ENCODE data around the gene TNRC18.
"Not testable (repeated sequence)": the region's sequence is repeated elsewhere in the genome, so short reads cannot be mapped to it uniquely, and the experiment has no call there.

TNRC18 gene

GRCh38 chr7:5295039-5296014 lies 128.3 kb downstream of the TNRC18 start:
- DNase-seq (ENCODE audit: extremely low read depth in 1 of 2, low read depth in 1 of 2) = no peak

DNA sequence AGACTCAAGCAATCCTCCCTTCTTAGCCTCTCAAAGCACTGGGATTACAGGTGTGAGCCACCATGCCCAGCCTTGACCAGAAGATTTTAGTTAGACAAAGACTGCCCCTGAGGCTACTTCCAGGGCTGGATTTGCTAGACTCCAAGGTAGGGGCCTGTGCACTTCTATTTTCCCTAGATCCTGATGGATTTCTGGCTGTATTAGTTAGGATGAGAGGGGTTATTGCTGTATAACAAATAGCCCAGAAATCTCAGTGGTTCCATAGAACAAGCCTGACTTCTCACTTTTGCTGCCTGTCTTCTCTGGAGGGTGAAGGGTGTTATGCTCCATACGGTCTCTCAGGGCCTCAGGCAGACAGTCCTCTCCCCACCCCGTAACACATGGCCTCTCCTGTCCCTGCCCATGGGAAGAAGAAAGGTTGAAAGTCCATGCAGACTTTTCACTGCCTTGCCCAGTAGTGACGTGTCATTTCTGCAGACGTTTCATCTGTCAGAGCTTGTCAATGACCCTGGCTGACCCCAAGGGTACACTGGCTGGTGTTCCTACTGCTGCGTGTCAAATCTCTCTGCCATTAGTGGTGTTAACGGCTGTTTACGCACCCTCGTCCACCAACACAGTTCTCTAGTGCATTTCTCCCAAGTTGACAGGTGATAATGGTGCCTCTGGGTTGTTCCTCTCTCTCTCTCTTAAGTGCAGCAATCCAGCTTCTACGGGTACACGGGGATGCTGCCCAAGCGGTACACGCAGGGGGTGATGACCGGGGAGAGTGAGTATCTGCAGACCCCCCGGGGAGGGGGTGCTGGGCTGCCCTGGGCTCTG lies 129.3 kb downstream of the TNRC18 start:
- DNase-seq (ENCODE audit: extremely low read depth in 1 of 2, low read depth in 1 of 2) = no peak

- not testable (repeated sequence) for DNase-seq (ENCODE audit: extremely low read depth in 1 of 2, low read depth in 1 of 2)
These were observed 131.8 kb downstream of the TNRC18 start for GRCh38 chr7:5291711-5292335.

DNA sequence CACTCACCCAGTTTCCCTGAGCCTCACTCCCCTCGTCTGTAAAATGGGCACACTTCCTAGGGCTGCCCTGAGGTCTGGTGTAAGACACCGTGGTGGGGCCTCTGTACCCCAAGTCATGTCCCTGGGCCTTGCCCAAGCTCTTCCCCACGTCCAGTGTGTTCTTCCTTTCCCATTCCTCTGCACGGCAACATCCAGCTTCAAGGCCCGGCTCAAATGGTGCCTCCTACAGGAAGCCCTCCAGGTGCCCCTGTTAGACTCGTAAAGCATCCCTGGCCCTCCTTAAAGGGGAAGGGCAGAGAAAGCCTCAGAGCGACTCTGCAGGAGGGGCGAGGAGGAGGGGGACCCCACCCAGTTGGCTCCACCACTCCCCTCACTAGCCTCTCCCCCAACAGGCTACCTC lies 132.3 kb downstream of the TNRC18 start:
- DNase-seq (ENCODE audit: extremely low read depth in 1 of 2, low read depth in 1 of 2) = no peak

DNA sequence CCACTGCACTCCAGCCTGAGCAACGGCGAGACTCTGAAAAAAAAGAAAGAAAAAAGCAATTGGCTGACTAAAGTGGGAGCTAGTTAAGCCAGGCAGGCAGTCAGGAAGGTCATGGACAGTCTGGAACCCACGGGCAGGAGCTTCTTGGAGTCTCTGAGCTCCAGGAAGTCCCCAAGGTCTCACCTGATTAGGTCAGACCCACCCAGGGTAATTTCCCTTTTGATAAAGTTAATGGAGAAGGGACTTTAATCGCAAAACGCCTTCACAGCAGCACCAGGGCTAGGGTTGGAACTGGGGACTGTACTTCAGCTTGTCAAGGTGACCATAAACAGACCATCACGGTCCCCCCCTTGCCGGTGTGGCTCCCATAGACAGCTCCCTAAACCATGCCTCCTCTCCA lies 134.3 kb downstream of the TNRC18 start:
- DNase-seq (ENCODE audit: extremely low read depth in 1 of 2, low read depth in 1 of 2) = no peak

DNA sequence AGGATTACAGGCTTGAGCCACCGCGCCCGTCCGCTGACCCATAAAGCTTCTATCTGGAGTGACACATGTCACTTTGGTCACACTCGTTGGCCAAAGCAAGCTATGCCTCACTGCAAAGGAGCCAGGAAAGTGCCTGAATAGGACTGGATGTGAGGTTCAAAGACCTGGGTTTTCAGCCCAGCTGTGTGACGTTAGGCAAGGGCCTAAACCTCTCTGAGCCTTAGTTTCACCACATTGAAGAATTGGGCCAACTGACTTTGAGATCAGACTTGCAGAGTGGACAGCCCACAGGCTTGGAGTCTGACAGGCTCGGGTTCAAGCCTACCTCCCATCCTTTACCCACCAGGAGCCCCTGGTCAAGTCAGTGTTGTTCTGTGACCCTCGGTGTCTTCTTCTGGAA lies 135.1 kb downstream of the TNRC18 start:
- DNase-seq (ENCODE audit: extremely low read depth in 1 of 2, low read depth in 1 of 2) = not testable (repeated sequence)

DNA sequence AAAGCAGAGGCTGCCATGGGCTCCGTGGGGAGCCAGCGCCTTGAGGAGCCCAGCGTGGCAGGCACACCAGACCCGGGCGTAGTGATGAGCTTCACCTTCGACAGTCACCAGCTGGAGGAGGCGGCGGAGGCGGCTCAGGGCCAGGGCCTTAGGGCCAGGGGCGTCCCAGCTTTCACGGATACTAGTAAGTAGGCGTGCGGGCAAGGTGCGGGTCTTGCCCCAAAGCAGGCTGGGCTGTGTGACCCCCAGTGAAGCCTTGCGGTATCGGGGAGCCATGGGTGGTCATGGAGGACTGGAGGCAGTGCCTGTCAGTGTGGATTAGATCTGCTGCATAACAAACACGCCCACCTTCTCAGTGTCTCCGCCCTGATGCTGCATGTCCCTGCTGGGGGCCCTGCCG lies 135.8 kb downstream of the TNRC18 start:
- no peak for DNase-seq (ENCODE audit: extremely low read depth in 1 of 2, low read depth in 1 of 2)

DNA sequence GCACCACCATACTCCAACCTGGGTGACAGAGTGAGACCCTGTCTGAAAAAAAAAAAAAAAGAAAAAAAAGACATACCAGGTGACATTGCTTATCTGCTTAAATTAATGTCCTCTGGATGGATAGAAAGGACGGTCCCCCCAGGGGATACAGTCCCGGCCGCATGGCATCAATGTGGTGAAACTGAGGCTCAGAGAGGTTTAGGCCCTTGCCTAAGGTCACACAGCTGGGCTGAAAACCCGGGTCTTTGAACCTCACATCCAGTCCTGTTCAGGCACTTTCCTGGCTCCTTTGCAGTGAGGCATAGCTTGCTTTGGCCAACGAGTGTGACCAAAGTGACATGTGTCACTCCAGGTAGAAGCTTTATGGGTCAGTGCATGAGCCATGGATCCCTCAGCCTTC lies 136.3 kb downstream of the TNRC18 start:
- DNase-seq (ENCODE audit: extremely low read depth in 1 of 2, low read depth in 1 of 2) = not testable (repeated sequence)

DNA sequence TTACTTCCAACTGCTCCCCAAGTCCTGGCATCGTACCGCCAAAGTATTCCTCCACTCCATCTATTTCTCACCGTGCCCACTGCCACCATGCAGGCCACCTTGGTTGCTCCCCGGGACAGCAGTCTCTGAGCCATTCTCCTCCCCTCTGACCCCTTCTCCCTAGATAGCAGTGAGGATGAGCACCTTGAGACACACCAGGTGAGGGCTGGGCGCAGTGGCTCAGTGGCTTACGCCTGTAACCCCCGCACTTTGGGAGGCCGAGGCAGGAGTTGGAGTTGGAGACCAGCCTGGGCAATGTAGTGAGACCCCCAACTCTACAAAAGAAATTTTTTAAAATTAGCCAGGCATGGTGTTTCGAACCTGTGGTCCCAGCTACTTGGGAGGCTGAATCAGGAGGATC lies 136.7 kb downstream of the TNRC18 start:
- no peak for DNase-seq (ENCODE audit: extremely low read depth in 1 of 2, low read depth in 1 of 2)

GRCh38 chr7:5284304-5285281 lies 139.0 kb downstream of the TNRC18 start:
- DNase-seq (ENCODE audit: extremely low read depth in 1 of 2, low read depth in 1 of 2) = peak in 1 of 2 donors; percentile 19

GRCh38 chr7:5283421-5284303 lies 140.0 kb downstream of the TNRC18 start:
- no peak for DNase-seq (ENCODE audit: extremely low read depth in 1 of 2, low read depth in 1 of 2)

DNA sequence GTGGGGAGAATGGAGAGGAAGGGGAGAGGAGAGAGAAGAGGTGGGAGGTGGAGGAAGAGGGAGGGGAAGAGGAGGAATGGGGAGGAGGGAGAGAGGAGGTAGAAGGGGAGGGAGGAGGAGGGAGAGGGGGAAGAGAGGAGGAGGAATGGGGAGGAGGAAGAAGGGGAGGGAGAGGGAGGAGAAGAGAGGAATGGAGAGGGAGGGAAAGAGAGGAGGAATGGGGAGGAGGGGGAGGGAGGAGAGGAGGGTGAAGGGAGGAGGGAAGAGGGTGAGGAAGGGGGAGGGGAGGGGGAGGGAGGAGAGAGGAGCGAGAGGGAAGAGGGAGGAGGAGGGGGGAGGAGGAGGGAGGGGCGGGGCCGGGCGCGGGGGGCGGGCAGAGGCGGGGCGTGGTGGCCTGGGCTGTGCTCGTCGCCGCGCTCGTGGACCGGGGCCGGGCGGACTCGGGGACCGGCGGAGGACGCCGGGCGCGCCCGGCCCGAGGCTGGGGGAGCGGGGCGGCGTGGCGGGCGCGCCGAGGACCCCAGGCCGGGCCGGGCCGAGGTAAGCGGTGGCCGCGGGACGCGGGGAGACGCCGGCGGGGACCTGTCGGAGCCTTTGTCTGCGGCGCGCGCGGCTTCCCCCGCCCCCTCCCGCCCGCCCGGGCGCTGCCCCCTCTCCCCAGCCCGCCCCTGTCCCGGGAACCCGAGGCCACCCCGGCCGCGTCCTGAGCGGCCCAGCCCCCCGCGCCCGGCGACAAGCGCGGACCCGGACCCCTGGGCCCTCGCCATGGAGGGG lies 140.9 kb downstream of the TNRC18 start, which contains the start of gene SLC29A4:
Gene SLC29A4, plus strand, starts transcription at position 401 of the 774 bp plus-strand sequence. CDS start 4,874 bp downstream, outside the sequence.
- DNase-seq (ENCODE audit: extremely low read depth in 1 of 2, low read depth in 1 of 2) = no peak

DNA sequence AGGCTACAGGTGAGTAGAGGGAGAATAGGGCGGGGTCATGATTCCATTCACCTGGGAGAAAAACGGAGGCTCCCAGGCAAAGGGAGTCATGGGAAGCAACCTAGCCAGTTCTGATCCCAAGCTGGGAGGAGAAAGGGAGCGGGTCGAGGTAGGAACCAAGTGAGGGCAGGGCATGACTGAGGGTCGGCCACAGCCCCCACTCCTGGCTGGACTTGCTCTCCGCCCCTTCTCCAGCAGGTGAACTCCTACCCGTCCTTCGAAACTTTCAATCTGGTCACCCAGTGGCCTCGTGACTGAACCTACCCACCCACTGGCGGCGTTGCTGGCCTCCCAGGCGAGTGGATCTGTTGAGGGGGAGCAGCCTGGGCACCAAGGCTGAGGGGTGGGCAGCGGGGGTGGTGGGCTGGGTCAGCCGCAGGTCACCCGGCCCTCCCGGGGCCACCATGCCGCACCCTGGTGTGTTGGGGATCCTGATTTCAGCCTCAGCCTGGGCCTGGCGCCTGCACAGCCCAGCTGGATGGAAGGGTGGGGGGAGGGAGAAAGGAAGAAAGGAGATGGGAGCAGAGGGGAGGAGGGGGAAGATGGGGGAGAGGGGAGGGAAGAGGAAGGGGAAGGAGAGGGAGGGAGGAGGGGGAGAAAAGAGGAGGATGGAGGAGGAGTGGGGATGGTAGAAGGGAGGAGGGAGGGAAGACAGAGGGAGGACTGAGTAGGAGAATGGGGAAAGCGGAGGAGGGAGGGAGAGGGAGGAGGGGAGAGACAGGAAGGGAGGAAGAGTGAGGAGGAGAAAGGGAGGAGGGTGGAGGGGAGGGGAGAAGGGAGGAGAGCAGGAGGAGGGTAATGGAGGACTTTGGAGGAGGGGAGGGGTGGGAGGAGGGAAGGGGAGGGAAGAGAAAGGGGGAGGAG lies 141.8 kb downstream of the TNRC18 start:
- not testable (repeated sequence) for DNase-seq (ENCODE audit: extremely low read depth in 1 of 2, low read depth in 1 of 2)

GRCh38 chr7:5279734-5280133 lies 143.9 kb downstream of the TNRC18 start:
- no peak for DNase-seq (ENCODE audit: extremely low read depth in 1 of 2, low read depth in 1 of 2)

DNA sequence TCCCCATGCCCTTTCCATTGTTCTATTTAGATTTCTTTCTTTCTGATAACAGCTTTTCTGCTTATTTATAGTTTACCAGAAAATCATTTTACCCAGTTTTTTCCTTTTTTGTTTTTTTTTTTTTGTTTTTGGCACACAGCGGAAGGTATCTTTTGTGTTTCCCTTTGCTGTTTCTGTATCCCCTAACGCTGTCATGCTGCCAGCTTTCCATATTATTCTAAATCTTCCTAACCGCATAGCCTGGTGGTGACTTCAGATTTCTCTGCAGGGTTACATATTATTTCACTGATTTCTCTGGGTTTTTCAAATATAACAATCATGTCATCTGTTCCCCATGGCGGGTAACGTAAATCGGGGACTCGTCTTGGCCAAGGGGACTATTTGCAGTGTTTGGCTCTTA lies 144.9 kb downstream of the TNRC18 start:
- no peak for DNase-seq (ENCODE audit: extremely low read depth in 1 of 2, low read depth in 1 of 2)

DNA sequence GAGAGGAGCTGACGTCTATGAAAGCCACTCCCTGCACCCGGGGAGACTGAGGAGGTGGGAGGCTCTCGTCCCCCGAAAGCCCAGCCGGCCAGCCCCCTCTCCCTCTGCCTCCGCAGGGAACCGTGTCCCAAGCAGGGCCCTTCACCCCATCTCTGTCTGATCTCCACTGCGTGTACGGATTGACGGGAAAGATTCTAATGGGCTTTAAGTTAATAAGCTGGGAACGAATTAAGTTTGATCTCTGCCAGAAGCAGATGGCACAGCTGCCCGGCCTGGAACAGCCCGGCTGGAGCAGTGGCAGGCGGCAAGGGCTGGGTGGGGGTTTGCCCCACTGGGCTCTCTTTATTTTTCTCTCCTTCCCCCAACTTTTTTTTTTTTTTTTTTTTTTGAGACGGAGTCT lies 147.0 kb downstream of the TNRC18 start:
- no peak for DNase-seq (ENCODE audit: extremely low read depth in 1 of 2, low read depth in 1 of 2)

- not testable (repeated sequence) for DNase-seq (ENCODE audit: extremely low read depth in 1 of 2, low read depth in 1 of 2)
These were observed 147.5 kb downstream of the TNRC18 start for GRCh38 chr7:5276123-5276522.

Measured in stimulated activated CD8-positive, alpha-beta memory T cell treated with anti-CD3 and anti-CD28 coated beads, Interleukin-7, amount 100 ng/mL, for 48 hours (primary cell).